Vagina (tissue), 2 donors: Measurements from ENCODE around the gene CHI3L1.

Experiments
- POLR2A ChIP-seq, 2 donors: fragments of 450-650 bp; IDR thresholded peaks; one replicate each; pipeline ENCODE4 v1.6.1; 2017; ENCODE audit warnings: antibody characterized with exemption in 2 of 2, mild to moderate bottlenecking in 2 of 2, moderate library complexity in 2 of 2
- POLR2AphosphoS5 ChIP-seq, 2 donors: sonication (generic); formaldehyde crosslinking; IDR thresholded peaks; one replicate each; pipeline ENCODE4 v1.9.0; 2017; ENCODE audit warnings: antibody characterized with exemption in 2 of 2, mild to moderate bottlenecking in 2 of 2, low read depth in 1 of 2; ENCODE audit not compliant: insufficient read depth in 1 of 2

GRCh38 chr1:203180611-203181330 is 5.7 kb downstream of the CHI3L1 start:
- TF ChIP-seq POLR2AphosphoS5 (IDR thresholded peaks at IDR 0.05; ENCODE audit: insufficient read depth in 1 of 2, low read depth in 1 of 2) (no peak), POLR2A (IDR thresholded peaks at IDR 0.05) (no peak)
